Measurements from ENCODE around the gene GSX1.

GRCh38 chr13:27795718-27796019 is 3.4 kb downstream of the GSX1 start:
- TF ChIP-seq CTCF (IDR thresholded peaks at IDR 0.05), result no peak
- no peak for TF ChIP-seq POLR2A (IDR thresholded peaks at IDR 0.05)
